ENCODE measurements around the gene ABR. TPM values are rescaled to one million over a fixed set of nuclear protein-coding genes. Genes with fewer than 3 reads are reported as not detected.

Gene ABR
- polyA plus RNA-seq, 2 of the 4 experiments (the other 2 are of a cell fraction), result 70.9 to 73.8 TPM

- DNase-seq (ENCODE audit: low read depth in 1 of 2, low spot score in 1 of 2), result no peak
- Histone ChIP-seq H3K4me2 (peak overlapping the region; percentile 98), H3K9me3 (no peaks in the 10 kb centered on the region), H3K4me1 (peaks cover 22% of the 10 kb centered on the region), H3K4me3 (peak overlapping the region; percentile 77; the same call in 2 of the 3 replicates), H3K27ac (peak overlapping the region in 1 of 2 experiments; percentile 84; a peak in 2 of 6 replicates)
- POLR2A ChIA-PET, result interaction anchor here (1.6 kb wide), 1 partner anchor 26 kb away, joined by 6 read pairs; no protein-coding TSS in a partner anchor
- TF ChIP-seq BHLHE40 (IDR thresholded peaks at IDR 0.05; ENCODE audit: low read depth, low read length), result no peak
- no peak for TF ChIP-seq RAD21 (conservative IDR thresholded peaks at IDR 0.05 in 1 of 2, IDR thresholded peaks at IDR 0.05 in 1 of 2)
- TF ChIP-seq REST (IDR thresholded peaks at IDR 0.05), result no peak
- no peak for TF ChIP-seq FOXS1 (CRISPR knock-in tag; IDR thresholded peaks at IDR 0.05)
- no peak for TF ChIP-seq POLR2AphosphoS2 (conservative IDR thresholded peaks at IDR 0.05; ENCODE audit: low read length)
- no peak for TF ChIP-seq HMGXB4 (CRISPR knock-in tag; IDR thresholded peaks at IDR 0.05; ENCODE audit: borderline replicate concordance)
- no peak for TF ChIP-seq CBX2 (IDR thresholded peaks at IDR 0.05; ENCODE audit: borderline replicate concordance, low read depth)
- no peak for TF ChIP-seq KDM1A (IDR thresholded peaks at IDR 0.05; ENCODE audit: low read depth)
- TF ChIP-seq SREBF2 (IDR thresholded peaks at IDR 0.05), result no peak
- no peak for TF ChIP-seq RCOR1 (IDR thresholded peaks at IDR 0.05; ENCODE audit: low read depth, low read length)
- no peak for TF ChIP-seq SMC3 (IDR thresholded peaks at IDR 0.05)
- no peak for TF ChIP-seq HOXB5 (CRISPR knock-in tag; IDR thresholded peaks at IDR 0.05)
- ATAC-seq, result no peak
- WGBS (ENCODE audit: missing lambda C conversion rate), result 81% methylated on average over 44 of the region's 58 CpGs
- FAIRE-seq, result no peak
- CTCF ChIA-PET, result interaction anchor here (0.6 to 3.0 kb wide), 13 partner anchors 9 to 1099 kb away, joined by 3 to 16 read pairs (median 4); no protein-coding TSS in a partner anchor
Measured at GRCh38 chr17:1227917-1228780, 48.4 kb upstream of the ABR start.

GRCh38 chr17:1227365-1227764 is 47.6 kb upstream of the ABR start:
- ATAC-seq (no peak), DNase-seq (ENCODE audit: low read depth in 1 of 2, low spot score in 1 of 2) (no peak), FAIRE-seq (no peak)
- Histone ChIP-seq H3K4me3 (no peak overlapping the region), H3K4me1 (peaks cover 17% of the 10 kb centered on the region), H3K9me3 (no peaks in the 10 kb centered on the region), H3K4me2 (no peak overlapping the region), H3K27ac (no peak overlapping the region)
- ChIA-PET POLR2A (no interaction called here), CTCF (interaction anchor here (0.6 to 3.0 kb wide), 8 partner anchors 10 to 171 kb away, joined by 3 to 16 read pairs (median 5); no protein-coding TSS in a partner anchor)
- 95% methylated on average over 5 of the region's 5 CpGs for WGBS (ENCODE audit: missing lambda C conversion rate)
- no peak for TF ChIP-seq HDAC2 (IDR thresholded peaks at IDR 0.05)
- TF ChIP-seq ZNF302 (CRISPR knock-in tag; IDR thresholded peaks at IDR 0.05), result no peak
- no peak for TF ChIP-seq KDM5A (IDR thresholded peaks at IDR 0.05)
- TF ChIP-seq CTCF (IDR thresholded peaks at IDR 0.05), result no peak
- TF ChIP-seq PBX3 (IDR thresholded peaks at IDR 0.05), result no peak
